ENCODE results near the gene PLEKHG5.

GRCh38 chr1:6465461-6466005 is 25.9 kb downstream of the PLEKHG5 start:
- TF ChIP-seq CTCF (conservative IDR thresholded peaks at IDR 0.05) (no peak), ZFX (IDR thresholded peaks at IDR 0.05) (no peak)
